HG02973 (cell line): ENCODE data around the gene EDARADD.

Experiments
- ATAC-seq: cut with Tn5 transposase; IDR thresholded peaks from one replicate; pipeline ENCODE4 v1.9.1; 2021; ENCODE audit warnings: moderate library complexity; ENCODE audit not compliant: unreplicated experiment

EDARADD gene

DNA sequence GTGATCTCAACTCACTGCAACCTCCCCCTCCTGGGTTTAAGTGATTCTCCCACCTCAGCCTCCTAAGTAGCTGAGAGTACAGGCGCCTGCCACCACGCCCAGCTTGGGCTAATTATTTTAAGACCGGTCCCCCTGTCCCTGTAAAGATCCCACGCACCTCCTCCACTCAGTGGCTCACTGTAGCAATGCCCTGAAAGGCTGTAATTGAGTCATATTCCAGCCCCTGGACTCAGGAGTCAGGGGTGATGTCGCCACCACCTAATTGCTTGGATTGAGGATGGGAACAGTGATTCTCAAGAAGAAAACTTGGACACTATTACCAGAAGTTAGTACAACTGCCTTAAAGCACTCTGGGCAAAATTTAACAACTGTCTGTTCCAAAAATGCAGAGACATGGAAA, 3.1 kb upstream of the EDARADD start:
- no peak for ATAC-seq

DNA sequence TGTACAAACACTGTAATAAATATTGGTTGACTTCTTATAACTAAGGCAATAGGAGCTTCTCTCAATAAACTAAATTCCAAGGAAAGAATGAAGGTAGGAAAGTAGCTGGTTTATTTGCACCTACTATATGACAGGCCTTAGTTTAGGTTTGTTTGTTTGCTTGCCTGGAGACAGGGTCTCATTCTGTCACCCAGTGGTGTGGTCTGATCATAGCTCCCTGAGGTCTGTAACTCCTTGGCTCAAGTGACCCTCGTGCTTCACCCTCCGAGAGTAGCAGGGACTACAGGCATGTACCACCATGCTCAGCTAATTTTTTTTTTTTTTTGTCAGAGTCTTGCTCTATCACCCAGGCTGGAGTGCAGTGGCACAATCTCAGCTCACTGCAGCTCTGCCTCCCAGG, 1.9 kb upstream of the EDARADD start:
- no peak for ATAC-seq

DNA sequence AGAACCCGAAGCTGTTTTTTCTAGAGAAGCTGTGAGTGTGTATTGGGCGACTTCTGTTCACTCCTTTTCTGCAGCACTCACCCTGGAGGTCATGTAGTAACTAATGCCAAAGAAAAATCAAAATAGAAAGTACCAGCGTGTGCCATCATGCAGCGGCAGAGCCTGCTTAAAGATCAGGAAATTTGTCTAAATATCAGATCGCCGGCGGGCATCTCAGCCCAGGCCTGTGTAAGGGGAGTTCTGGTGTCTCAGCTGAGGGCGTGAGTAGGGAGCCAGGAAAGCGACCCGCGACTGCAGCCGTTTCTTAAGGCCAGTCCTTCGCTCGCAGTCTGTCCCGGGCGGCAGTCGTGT, 768 bp downstream of the EDARADD start:
- ATAC-seq = peak; percentile 25

DNA sequence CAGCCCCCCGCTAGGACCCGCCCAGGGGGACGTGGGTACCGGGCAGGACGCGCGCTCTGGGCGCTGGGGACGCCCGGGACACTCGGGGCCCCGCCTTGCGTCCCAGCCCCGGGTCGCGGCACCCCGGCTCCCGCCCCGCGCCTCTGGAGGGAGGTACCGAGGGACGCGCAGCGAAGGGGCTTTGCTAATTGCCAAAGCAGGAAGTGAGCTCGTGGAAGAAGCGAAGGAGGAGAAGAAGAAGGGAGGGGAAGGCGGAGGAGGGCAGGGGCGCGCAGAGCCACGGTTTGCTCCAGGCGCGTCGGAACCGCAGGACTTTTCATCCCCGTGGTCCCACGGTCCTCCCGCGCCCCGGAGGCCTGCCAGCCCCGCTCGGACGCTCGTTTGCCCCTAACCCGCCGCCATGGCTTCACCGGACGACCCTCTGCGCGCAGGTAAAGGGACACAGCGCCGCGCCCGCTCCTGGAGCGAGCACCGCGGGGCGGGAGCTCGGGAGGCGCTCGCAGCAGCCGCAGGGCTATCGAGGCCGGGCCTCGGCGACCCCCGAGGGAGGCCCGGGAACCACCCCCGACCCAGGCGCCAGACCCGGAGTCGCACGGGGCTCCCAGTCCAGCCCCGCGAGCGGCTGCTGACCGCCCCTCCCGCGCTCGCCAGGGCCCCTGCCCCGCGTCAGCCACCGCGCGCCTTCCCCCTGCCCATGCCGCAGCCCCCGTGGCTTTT, 1.3 kb downstream of the EDARADD start:
- peak; percentile 69 for ATAC-seq

DNA sequence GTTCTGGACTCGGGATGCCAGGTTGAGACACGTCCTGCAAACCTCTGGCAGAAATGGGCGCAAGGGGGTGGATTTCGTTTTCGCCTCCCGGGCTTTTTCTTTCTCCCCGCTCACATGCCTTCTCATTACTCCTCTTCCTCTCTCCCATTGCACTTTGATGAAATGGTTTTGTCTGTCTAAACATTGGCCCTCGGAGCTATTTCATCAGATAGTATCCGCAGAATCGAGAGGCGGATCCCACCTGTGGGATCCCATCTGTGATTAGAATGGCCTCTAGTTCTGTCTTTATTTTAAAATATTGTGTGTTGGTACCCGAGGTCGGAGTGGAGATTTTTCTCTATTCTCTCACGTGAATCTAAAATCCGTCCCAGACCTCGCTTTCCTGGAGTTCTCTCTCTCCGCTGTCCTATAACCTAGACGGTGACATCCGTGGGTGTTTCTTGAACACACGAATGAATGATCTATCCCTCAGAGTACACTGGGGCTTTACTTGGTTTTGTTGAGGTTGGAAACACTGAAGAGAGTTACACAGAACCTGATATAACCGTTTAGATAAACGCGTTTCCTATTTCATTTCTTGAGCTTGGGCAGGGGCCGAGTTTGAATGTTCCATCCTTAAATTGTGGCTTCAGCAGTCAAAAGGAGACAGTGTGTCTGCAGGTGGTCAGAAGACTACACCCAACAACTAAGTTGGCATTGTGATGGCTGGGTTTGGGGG, 2.0 kb downstream of the EDARADD start:
- ATAC-seq = no peak

DNA sequence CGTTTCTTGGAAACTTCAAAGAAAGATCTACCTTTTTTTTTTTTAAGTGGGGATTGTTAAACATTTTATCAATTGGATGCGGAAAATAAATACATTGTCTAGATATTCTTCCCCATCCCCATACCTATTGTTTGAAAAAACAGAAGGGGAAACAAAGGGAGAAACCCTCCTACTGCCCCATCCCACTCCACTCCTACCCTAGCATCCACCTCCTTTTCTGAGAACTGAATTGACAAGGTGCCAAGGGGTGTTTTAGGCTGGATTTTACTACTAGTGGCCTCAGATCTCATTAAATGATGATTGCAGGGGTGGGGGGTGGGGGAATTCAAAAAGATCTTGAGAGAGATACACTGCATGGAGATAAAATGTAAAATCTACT, 2.6 kb downstream of the EDARADD start:
- no peak for ATAC-seq

DNA sequence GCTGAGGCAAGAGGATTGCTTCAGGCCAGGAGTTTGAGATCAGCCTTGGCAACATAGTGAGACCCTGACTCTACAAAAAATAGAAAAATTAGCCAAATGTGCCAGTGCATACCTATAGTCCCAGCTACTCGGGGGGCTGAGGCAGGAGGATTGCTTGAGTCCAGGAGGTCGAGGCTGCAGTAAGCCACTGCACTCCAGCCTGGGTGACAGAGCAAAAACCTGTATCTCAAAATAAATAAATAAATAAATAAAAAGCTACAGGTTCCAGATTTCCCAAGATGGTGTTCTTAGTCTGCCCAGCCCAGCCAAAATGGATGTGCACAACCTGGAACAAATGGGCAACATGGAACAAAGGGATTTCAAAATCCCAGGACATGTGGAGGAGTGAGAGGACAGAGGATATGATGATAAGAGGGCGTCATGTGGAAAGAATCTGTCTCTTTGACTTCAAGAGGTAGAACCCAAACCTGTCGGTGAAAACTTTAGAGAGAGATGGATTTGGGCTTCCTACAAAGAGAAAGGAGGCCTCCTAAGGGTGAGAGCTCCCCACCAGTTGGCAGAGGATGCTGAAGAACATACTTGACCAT, 3.2 kb downstream of the EDARADD start:
- ATAC-seq = no peak

DNA sequence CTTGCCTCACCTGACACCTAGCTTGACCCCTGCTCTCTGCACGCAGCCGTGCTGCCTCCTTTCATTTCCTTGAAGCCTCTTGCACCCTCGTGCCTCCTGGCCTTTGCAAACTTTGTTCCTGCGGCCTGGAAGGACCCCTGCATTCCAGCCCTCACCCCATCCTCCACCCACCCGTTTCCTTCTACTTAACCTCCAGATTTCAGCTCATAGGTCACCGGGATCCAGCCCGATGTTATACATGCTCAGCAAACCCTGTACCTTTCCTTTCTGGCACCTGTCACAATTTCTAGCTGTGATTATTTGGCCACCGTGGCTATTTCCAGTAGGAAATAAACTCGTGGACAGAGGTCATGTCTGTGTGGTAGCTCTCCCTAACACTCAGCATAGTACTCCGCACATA, 4.5 kb downstream of the EDARADD start:
- ATAC-seq = no peak

DNA sequence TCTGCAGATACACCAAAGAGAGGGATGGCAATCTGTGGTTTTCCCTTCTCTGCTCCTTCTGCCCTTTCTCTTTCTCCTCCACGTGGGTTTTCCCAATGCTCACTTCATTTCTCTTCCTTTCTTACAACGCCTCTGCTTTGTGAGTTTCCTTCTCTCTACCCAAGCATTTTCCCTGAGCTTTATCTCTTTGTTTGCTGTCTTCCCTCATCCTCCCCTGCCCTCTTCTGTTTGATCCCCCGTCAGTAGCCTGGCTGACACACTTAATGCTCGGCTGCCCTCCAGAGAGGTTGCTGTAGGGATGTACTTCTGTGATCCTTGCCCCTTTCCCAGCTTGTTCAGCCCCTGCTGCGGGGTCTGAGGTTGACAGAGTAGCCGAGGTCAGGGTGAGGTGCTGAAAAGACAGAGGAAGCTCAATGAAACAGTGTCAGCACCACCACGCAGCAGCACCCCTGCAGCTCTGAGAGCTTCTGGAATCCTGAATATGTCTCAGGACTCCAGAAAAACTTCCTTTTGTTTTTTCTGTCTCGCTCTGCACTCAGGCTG, 6.0 kb downstream of the EDARADD start:
- no peak for ATAC-seq

DNA sequence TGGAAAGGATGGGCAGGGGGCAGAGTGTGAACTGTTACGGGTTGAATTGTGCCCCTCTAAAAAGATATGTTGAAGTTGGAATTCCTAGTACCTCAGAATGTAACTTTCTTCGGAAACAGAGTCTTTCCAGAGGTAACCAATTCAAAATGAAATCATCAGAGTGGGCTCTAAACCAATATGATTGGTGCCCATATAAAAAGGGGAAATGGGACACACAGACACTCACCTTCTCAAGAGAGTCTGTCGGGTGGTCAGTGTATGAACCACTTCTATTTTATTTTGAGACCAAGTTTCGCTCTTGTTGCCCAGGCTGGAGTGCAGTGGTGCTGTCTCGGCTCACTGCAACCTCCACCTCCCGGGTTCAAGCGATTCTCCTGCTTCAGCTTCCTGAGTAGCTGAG, 7.6 kb downstream of the EDARADD start:
- ATAC-seq = no peak

DNA sequence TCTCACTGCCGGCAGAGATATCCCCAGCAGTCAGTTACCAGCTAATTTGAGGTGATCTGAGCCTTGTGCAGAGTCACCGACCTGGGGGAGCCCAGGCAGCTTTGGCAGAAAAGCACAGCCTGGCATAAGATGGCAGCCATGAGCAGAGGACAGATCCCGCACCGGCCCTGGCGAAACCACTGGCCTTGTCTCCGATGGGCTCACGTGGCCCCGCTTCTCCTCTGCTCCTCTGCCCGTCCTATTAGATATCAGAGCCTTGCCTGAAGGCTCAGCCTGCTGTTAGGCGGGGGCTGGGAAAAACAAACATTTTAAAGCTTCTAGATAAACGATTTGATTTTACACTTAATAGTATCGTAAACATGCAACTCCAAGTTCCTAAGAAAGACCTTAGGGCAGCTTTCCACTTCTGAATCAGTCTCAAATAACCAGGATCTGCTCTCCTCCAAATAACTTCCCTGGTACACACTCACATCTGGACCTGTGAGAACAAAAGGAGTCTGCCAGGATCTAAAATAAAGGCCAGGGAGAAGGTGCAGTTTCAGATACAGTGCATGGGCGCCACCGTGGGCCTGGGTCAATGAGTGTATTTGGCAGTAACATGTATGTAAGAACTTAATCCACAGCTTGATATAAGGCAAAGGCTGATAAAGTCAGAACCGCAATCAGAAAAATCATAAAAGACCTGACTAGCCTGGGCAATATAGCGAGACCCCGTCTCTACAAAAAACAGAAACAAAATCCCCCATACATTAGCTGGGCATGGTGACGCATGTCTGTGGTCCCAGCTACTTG, 10.0 kb downstream of the EDARADD start:
- ATAC-seq = no peak

DNA sequence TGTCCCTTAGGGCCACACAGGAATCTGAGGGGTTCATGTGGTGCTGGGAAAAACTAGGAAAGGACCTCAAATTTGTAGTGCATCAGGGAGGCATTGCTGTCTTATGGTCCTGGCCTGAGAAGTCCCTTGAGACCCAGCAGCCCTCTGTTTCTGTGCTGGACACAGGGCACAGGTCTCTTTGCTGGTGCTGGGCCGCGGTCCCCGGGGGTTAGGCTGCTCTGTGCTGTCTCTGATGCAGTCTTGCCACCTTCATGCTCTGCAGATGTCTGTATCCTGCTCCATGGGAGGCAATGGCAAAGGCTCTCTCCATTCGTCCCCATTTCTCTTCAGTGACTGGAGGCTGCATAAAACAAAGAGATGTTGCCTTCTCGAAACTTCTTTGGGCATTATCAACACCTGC, 13.0 kb downstream of the EDARADD start:
- no peak for ATAC-seq

DNA sequence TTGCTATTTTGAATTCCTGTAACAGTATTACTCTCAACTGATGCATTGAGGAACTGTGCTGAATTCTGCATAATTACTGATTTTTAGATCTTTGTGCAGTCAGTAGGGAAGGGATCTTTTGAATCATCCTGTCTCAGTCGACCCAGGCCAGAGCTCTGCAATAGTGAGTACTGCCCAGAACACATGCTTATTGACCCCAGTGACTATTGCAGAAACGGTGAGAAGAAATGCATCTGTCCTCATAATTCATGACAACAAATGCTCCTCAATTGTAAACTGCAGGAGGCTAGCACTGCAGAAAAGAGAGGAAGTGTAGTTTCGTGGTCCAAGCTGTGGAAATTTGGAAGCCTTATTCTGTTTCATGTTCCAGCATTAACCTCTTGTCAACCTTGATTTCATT, 19.6 kb downstream of the EDARADD start:
- ATAC-seq = no peak

DNA sequence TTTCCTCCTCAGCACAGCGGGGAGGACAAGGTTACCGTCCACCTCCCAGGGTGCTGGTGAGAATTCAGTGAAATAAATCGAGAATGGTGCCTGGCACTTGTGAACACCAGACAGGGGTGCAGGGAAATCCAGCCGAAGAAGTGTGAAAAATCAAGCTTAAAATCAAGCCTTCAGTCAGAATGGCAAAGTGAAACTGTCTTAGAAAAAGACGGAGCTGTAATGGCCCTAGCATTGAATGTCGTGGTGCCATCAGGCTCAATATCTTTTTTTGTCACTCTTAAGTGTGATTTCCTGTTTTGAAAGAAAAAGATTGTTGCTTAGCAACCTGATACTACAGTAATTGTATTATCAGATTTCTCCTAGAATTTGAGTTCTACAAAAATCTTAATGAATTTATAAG, 22.1 kb downstream of the EDARADD start:
- no peak for ATAC-seq

DNA sequence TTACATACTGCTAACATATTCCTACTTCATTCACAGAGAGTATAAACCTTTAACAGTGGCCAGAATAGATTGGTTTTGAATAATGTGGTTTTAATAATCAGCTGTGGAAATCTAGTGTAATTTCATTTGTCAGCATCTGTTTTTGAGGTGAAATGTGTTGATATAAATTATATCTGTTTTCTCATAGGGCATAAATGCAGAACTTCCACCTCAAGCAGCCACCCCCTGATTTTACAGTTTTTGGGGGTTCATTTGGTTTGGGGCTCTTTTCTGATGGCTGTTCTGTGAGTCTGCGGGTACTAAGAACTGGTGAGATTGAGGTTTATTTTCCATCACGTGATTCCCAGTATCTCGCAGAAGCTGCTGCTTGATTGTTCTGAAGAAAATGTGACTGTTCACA, 23.2 kb downstream of the EDARADD start:
- ATAC-seq = no peak

DNA sequence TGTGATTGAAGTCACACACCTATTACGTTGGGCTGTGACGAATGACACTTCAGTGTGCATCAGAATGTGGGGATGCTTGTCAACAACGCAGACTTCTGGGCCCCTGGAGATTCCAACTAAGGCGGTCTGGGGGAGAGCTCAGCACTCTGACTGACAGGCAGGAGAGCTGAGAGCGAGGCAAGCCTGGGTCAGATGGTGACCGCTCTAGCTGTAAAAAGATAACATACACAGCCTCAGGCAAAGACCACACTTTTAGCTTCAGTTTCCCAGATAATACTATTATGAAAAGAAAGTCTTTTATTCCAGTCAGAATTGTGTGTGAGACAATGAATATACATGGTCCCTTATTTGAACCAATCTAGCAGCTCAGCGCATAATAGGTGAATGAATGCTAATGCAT, 25.4 kb downstream of the EDARADD start:
- no peak for ATAC-seq

DNA sequence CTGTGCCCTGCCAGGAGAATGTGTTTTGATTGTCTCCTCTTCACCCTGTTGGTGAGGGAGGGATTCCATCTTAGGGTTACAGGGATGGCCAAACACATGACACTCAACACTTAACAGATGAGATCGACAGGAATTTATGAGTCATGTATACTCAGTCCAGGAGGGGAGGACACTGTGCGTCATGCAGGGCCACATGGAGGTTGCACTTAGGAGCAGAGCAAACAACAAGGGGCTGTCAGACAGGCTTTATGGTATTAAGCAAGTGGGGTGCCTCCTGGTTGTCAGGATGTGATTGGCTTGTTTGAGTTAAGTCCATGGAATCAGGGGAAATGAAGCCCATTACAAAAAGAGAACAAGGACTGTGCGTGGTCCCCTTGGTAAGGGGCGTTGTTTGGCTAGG, 26.9 kb downstream of the EDARADD start:
- no peak for ATAC-seq

DNA sequence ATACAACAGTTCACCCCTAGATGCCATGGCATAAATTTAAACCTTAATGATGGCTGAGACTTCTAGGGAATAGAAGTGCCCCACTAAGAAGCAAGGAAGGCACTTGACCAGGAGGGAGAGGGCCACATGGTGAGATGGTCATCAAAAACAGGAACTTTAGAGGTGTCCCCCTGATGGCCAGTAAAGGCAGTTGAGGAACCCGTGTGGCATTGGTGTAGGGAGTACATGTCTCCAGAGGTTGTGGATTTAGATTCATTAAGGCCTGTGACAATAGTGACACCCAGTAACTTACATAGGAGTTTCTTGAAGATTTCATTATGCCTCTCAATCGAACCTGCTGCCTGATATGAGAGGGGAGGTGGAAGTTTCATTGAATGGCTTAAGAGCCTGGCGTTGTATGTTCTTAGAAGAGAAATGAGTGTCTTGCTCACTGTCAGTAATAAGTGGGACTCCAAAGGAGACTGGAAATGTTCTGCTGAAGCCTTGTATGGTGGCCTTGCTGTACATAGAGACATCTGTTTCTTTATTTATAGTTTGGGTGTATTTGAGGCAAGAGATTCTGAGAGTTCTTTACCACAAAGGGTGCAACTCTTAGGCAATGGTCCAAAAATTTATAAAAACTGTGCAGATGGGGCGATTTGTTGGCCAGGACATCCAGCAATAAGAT, 27.9 kb downstream of the EDARADD start:
- ATAC-seq = no peak

DNA sequence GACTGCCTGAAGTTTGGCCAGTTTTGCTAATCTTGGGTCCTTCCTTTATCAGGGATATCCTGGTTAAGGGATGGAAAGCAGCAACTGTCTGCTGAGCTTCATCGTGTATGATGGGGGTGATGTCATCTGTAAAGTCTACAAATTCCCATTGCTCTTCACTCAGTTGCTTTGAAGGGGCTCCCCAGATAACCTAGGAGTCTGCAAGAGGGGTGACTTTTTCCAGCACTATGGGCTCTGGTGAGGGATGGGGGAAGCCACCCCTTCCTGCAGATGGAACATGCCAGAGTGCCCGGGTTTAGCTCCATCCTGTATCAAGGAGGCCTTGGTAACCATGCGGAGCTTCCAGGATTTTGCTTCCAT, 28.4 kb downstream of the EDARADD start:
- no peak for ATAC-seq

DNA sequence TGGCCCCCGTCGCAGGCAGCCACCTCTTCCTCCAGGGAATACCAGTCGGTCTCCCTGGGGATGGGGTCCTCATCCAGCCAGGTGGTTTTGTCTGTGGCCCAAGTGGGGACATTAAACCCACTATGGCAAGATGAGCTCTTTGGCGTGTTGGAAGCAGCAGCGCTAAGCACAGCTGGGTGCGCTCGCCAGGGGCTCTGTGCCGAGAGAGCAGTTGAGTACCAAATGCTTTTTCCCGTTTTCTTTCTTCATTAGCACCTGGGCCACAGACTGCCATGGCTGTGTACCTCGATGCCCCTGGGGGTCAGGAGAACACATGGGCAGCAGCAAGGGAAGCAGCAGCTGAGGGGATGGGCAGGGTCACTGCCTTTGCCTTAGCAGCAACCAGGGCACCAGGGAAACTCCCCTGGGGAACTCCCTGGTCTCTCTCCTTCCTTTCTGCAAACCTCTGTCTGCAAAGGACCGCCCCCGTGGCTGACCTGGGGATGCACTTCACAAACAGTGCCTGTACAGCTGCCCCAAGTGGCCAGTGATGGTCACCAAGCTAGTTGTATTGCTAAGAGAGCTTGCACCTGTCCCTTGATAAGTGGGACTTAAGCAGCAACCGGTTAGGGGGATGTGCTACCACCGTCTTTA, 31.1 kb downstream of the EDARADD start:
- peak; percentile 97 for ATAC-seq

DNA sequence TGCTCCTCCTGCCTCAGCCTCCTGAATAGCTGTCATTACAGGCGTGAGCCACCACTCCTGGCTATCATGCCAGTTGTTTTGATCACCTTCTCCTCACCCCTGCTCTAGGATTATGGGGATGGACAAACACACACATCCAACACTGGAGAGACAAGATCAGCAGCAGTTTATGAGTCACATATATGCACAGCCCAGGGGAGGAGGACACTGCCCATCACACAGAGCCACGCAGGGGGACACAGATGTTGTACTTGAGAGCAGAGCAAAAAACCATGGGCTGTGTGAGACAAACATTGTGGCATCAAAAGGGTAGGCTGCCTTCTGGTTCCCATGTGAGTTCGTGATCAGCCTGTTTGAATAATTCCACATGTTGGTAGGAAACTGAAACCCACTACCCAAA, 32.1 kb downstream of the EDARADD start:
- no peak for ATAC-seq
